Mammary epithelial cell (primary cell): ENCODE data around the gene ZNF521.

ENCODE experiments used
- CTCF ChIP-seq, 2 donors: IDR thresholded peaks in 1 of 2; conservative IDR thresholded peaks in 1 of 2; 2 replicates each; pipeline ENCODE4 v1.5.1; 2011 to 2012; ENCODE audit warnings: inconsistent platforms in 2 of 2, low read length in 2 of 2, mild to moderate bottlenecking in 2 of 2, control low read depth in 1 of 2, low read depth in 1 of 2; ENCODE audit not compliant: insufficient read depth in 1 of 2; ENCODE audit errors: extremely low read depth in 1 of 2
- EZH2 ChIP-seq: IDR thresholded peaks from 2 replicates; pipeline ENCODE4 v1.6.1; 2012; ENCODE audit warnings: low read length, inconsistent platforms, borderline replicate concordance

GRCh38 chr18:25300492-25300891 lies 51.5 kb downstream of the ZNF521 start:
- TF ChIP-seq CTCF (conservative IDR thresholded peaks at IDR 0.05 in 1 of 2, IDR thresholded peaks at IDR 0.05 in 1 of 2; ENCODE audit: extremely low read depth in 1 of 2, insufficient read depth in 1 of 2, low read depth in 1 of 2, low read length in 2 of 2), result no peak
- no peak for TF ChIP-seq EZH2
